Endothelial cell of umbilical vein (primary cell): ENCODE measurements around the gene VIPR2. TPM values are rescaled to one million over a fixed set of nuclear protein-coding genes. Genes with fewer than 3 reads are reported as not detected.
"Not testable (repeated sequence)": the region's sequence is repeated elsewhere in the genome, so short reads cannot be mapped to it uniquely, and the experiment has no call there.

Source experiments
- BruUV-seq: library from RNA; stranded (reverse); fragments of 400-500 nt; replicated peaks from 2 replicates; lab custom pipeline; 2021; lab: Mats Ljungman, UMichigan
- CTCF ChIA-PET: fragments of 300-600, 350-600 bp; sonication (Branson Sonifier 250); formaldehyde crosslinking; loops from one replicate; lab custom pipeline; 2021; ENCODE audit warnings: antibody characterized with exemption, inconsistent platforms; lab: Charles Lee
- POLR2A ChIA-PET: fragments of 300-600, 350-600 bp; sonication (Branson Sonifier 250); formaldehyde crosslinking; loops from one replicate; lab custom pipeline; 2021; ENCODE audit warnings: antibody characterized with exemption, inconsistent platforms; lab: Charles Lee
- DNase-seq: peaks from one replicate; pipeline ENCODE4 v3.0.0-alpha.2; 2011; ENCODE audit warnings: low read depth, low spot score
- FAIRE-seq: peaks from 2 replicates; lab custom pipeline; 2011; peaks lifted over from hg19 to GRCh38; lab: Jason Lieb, UNC
- H2AFZ ChIP-seq: 2 replicates; pipeline ENCODE4 v1.6.0; 2012; ENCODE audit warnings: low read depth, low read length, control low read depth, inconsistent platforms
- H3K27ac ChIP-seq: 2 replicates; pipeline ENCODE4 v1.5.1; 2011; ENCODE audit warnings: low read depth, mild to moderate bottlenecking, control low read depth, low read length, moderate library complexity; ENCODE audit not compliant: insufficient read depth
- H3K27me3 ChIP-seq, 2 experiments: 2 replicates each; pipeline versions ENCODE4 v1.6.0 to v1.6.1; 2011; ENCODE audit warnings: low read length in 2 of 2, mixed read lengths in 1 of 2; ENCODE audit not compliant: control insufficient read depth in 2 of 2, insufficient read depth in 2 of 2
- H3K36me3 ChIP-seq, 2 experiments: 2 replicates in 1 of 2; 3 replicates in 1 of 2; pipeline ENCODE4 v1.5.1; 2011; ENCODE audit warnings: low read length in 2 of 2, mild to moderate bottlenecking in 1 of 2, moderate library complexity in 1 of 2; ENCODE audit not compliant: control insufficient read depth in 2 of 2, insufficient read depth in 2 of 2; ENCODE audit errors: extremely low read depth in 1 of 2
- H3K4me1 ChIP-seq: 3 replicates; pipeline ENCODE4 v1.5.1; 2011; ENCODE audit warnings: mild to moderate bottlenecking, low read length; ENCODE audit not compliant: control insufficient read depth, insufficient read depth; ENCODE audit errors: extremely low read depth
- H3K4me2 ChIP-seq: 2 replicates; pipeline ENCODE4 v1.6.1; 2011; ENCODE audit warnings: low read length, control low read depth, mixed read lengths; ENCODE audit not compliant: insufficient read depth
- H3K4me3 ChIP-seq, 3 experiments: fragments of 200-600 bp in 1 of 3; sonication (generic), shearing (Covaris generic) in 1 of 3; replicated peaks in 1 of 3; 2 replicates each; pipeline ENCODE4 v1.5.1; 2011 to 2016; ENCODE audit warnings: control low read depth in 3 of 3, low read length in 3 of 3, mild to moderate bottlenecking in 2 of 3, inconsistent platforms in 1 of 3, low read depth in 1 of 3, moderate library complexity in 1 of 3; ENCODE audit not compliant: insufficient read depth in 1 of 3
- H3K79me2 ChIP-seq: 2 replicates; pipeline ENCODE4 v1.6.0; 2012; ENCODE audit warnings: low read length, inconsistent platforms; ENCODE audit not compliant: control insufficient read depth, insufficient read depth
- H3K9ac ChIP-seq: replicated peaks from 2 replicates; pipeline ENCODE3; 2011; ENCODE audit warnings: low read length, control low read depth; ENCODE audit not compliant: insufficient read depth; ENCODE audit errors: extremely low read depth
- H3K9me1 ChIP-seq: replicated peaks from 3 replicates; pipeline ENCODE4 v1.6.0; 2011; ENCODE audit warnings: mild to moderate bottlenecking, low read length; ENCODE audit not compliant: control insufficient read depth, insufficient read depth; ENCODE audit errors: extremely low read depth
- H3K9me3 ChIP-seq: replicated peaks from 2 replicates; pipeline ENCODE4 v1.5.1; 2012; ENCODE audit warnings: low read length, inconsistent platforms; ENCODE audit not compliant: control insufficient read depth, insufficient read depth
- H4K20me1 ChIP-seq: replicated peaks from 2 replicates; pipeline ENCODE3; 2011; ENCODE audit warnings: mild to moderate bottlenecking, low read length; ENCODE audit not compliant: control insufficient read depth, insufficient read depth; ENCODE audit errors: extremely low read depth
- dilution Hi-C: fragments of 300-500 bp; cut with MboI; formaldehyde crosslinking; loops from one replicate; pipeline ENCODE4 v1.15.0; 2019; ENCODE audit warnings: low sequenced_read_pairs; ENCODE audit not compliant: extremely low pct_ligation_motif_present
- intact Hi-C: fragments of 100-400 bp; cut with micrococcal nuclease; formaldehyde crosslinking; loops from one replicate; pipeline ENCODE4 v1.10.0; 2022
- polyA plus RNA-seq, 4 experiments: library from polyadenylated mRNA; depleted of rRNA in 3 of 4; stranded (reverse) in 3 of 4; unstranded in 1 of 4; fragments of >200 nt; gene quantifications; 2 replicates each; pipeline versions ENCODE4 v1.2.1 to v1.2.3, GENCODE V29; 2011 to 2012; ENCODE audit warnings: missing spikeins in 1 of 4
- total RNA-seq: library from RNA; stranded (reverse); gene quantifications from 2 replicates; pipeline ENCODE4 v1.2.3, GENCODE V29; 2021

VIPR2 gene
- total and polyA plus RNA-seq, 2 donors (not counting 3 experiments of a cell fraction or from before 2014, with no cell fraction given): not detected

- H3K27ac ChIP-seq, POLR2A ChIA-PET, DNase-seq, intact Hi-C loops, CTCF ChIA-PET, H3K9me3 ChIP-seq, H3K36me3 ChIP-seq, H3K79me2 ChIP-seq, H3K9me1 ChIP-seq, H3K4me1 ChIP-seq, H3K27me3 ChIP-seq, H2AFZ ChIP-seq, FAIRE-seq, H3K4me2 ChIP-seq, dilution Hi-C loops, H4K20me1 ChIP-seq, BruUV-seq, H3K9ac ChIP-seq, H3K4me3 ChIP-seq: not testable (repeated sequence)
Observed at GRCh38 chr7:159101083-159101395, 43.6 kb downstream of the VIPR2 start.

GRCh38 chr7:159100281-159101082 is 44.2 kb downstream of the VIPR2 start:
- H3K4me1 ChIP-seq, H3K27me3 ChIP-seq, DNase-seq, H3K36me3 ChIP-seq, H3K9me1 ChIP-seq, H3K9ac ChIP-seq, H3K4me2 ChIP-seq, BruUV-seq, CTCF ChIA-PET, FAIRE-seq, H4K20me1 ChIP-seq, POLR2A ChIA-PET, H3K27ac ChIP-seq, dilution Hi-C loops, intact Hi-C loops, H2AFZ ChIP-seq, H3K4me3 ChIP-seq, H3K9me3 ChIP-seq, H3K79me2 ChIP-seq: not testable (repeated sequence)
